ENCODE results near the gene NECTIN4. TPM values are rescaled to one million over a fixed set of nuclear protein-coding genes. Genes with fewer than 3 reads are reported as not detected.

Gene NECTIN4
- polyA plus RNA-seq, 1 of the 3 experiments (the other 2 are of a cell fraction) = 0.59 TPM

DNA sequence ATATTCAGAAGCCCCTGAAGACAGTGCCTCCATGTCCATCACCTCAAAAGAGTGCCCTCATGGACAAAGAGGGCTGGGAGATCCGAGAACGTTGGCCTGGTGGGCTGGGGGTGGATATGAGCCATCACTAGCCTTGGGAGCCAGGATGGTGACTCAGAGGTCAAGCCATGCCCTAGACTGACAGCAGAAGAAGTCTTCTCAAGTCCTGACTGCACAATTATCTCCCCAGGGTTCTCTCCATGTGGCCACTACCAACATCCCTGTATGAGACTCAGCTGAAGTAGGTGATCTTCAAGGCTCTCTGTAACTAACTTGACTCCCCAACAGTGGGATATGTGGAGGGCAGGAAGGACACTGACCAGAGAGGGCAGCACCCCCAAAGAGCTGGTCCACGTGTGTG, 36.5 kb downstream of the NECTIN4 start:
- no peak overlapping the region for H3K9ac ChIP-seq
- DNase-seq = no peak
- no peak overlapping the region for H3K27ac ChIP-seq (ENCODE audit: low read depth in 2 of 2, low read length in 1 of 2)
- TF ChIP-seq SMC3 (IDR thresholded peaks at IDR 0.05; ENCODE audit: low read depth, low read length) (no peak), TCF12 (IDR thresholded peaks at IDR 0.05) (no peak), RAD21 (IDR thresholded peaks at IDR 0.05; ENCODE audit: low read length) (no peak), GATA2 (CRISPR knock-in tag; IDR thresholded peaks at IDR 0.05) (no peak)
- TF ChIP-seq, protein P1, sequence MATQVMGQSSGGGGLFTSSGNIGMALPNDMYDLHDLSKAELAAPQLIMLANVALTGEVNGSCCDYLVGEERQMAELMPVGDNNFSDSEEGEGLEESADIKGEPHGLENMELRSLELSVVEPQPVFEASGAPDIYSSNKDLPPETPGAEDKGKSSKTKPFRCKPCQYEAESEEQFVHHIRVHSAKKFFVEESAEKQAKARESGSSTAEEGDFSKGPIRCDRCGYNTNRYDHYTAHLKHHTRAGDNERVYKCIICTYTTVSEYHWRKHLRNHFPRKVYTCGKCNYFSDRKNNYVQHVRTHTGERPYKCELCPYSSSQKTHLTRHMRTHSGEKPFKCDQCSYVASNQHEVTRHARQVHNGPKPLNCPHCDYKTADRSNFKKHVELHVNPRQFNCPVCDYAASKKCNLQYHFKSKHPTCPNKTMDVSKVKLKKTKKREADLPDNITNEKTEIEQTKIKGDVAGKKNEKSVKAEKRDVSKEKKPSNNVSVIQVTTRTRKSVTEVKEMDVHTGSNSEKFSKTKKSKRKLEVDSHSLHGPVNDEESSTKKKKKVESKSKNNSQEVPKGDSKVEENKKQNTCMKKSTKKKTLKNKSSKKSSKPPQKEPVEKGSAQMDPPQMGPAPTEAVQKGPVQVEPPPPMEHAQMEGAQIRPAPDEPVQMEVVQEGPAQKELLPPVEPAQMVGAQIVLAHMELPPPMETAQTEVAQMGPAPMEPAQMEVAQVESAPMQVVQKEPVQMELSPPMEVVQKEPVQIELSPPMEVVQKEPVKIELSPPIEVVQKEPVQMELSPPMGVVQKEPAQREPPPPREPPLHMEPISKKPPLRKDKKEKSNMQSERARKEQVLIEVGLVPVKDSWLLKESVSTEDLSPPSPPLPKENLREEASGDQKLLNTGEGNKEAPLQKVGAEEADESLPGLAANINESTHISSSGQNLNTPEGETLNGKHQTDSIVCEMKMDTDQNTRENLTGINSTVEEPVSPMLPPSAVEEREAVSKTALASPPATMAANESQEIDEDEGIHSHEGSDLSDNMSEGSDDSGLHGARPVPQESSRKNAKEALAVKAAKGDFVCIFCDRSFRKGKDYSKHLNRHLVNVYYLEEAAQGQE (IDR thresholded peaks at IDR 0.05; ENCODE audit: low read depth, low read length) = no peak
- no peaks in the 10 kb centered on the region for H3K79me2 ChIP-seq (ENCODE audit: insufficient read depth)
- WGBS (ENCODE audit: low lambda C conversion rate) = 63% methylated on average over 3 of the region's 3 CpGs
- no peaks in the 10 kb centered on the region for H3K36me3 ChIP-seq (replicated peaks in 1 of 2; ENCODE audit: control insufficient read depth in 1 of 2, insufficient read depth in 2 of 2, low read length in 1 of 2)
- H3F3A ChIP-seq (replicated peaks; ENCODE audit: insufficient read depth) = no peaks in the 10 kb centered on the region
- H2AFZ ChIP-seq (ENCODE audit: low read depth) = no peak overlapping the region
- no peaks in the 10 kb centered on the region for H3K9me3 ChIP-seq
- no peaks in the 10 kb centered on the region for H4K20me1 ChIP-seq (ENCODE audit: insufficient read depth)
- H3K4me3 ChIP-seq (ENCODE audit: low read depth in 2 of 2, low read length in 1 of 2) = no peak overlapping the region
- no peak overlapping the region for H3K4me2 ChIP-seq
- no peaks in the 10 kb centered on the region for H3K27me3 ChIP-seq (ENCODE audit: insufficient read depth)
- no peaks in the 10 kb centered on the region for H3K4me1 ChIP-seq (ENCODE audit: control insufficient read depth in 1 of 2, insufficient read depth in 2 of 2, low read depth in 1 of 2, low read length in 1 of 2)
- H3K9me2 ChIP-seq = no peaks in the 10 kb centered on the region
- ChIA-PET POLR2A (no interaction called here), CTCF (no interaction called here)

DNA sequence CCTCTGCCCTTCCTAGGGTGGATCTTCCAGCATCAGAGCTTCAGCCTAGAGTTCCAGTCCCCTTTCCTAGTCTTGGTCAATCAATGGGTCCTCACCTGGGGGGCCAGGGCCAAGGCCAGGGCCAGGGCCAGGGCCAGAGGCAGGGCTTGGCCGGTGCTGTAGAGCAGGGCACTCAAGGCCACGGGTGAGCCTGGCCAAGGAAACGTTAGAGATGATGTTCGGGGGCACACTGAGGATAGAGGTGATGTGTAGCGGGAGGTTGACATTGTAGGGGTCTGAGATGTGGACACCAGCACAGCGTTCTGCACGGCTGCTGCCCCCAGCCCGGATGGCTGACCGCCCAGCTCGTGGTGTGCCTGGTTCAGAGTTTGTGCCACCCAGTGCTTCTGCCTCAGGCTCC, 38.1 kb downstream of the NECTIN4 start:
- no peaks in the 10 kb centered on the region for H3F3A ChIP-seq (replicated peaks; ENCODE audit: insufficient read depth)
- H3K36me3 ChIP-seq (replicated peaks in 1 of 2; ENCODE audit: control insufficient read depth in 1 of 2, insufficient read depth in 2 of 2, low read length in 1 of 2) = no peaks in the 10 kb centered on the region
- no peak for TF ChIP-seq MAX (IDR thresholded peaks at IDR 0.05; ENCODE audit: low read depth)
- no peak for TF ChIP-seq CHD2 (IDR thresholded peaks at IDR 0.05; ENCODE audit: low read length, partially characterized antibody)
- no peak for TF ChIP-seq POLR2AphosphoS5 (IDR thresholded peaks at IDR 0.05; ENCODE audit: low read depth, low read length)
- TF ChIP-seq USF1 (IDR thresholded peaks at IDR 0.05; ENCODE audit: borderline replicate concordance, low read depth) = no peak
- no peak for TF ChIP-seq SMC3 (IDR thresholded peaks at IDR 0.05; ENCODE audit: low read depth, low read length)
- TF ChIP-seq FOXM1 (IDR thresholded peaks at IDR 0.05; ENCODE audit: low read depth) = no peak
- no peak for TF ChIP-seq YY1 (IDR thresholded peaks at IDR 0.05; ENCODE audit: low read depth)
- no peak for TF ChIP-seq RCOR1 (IDR thresholded peaks at IDR 0.05; ENCODE audit: low read length)
- TF ChIP-seq USF2 (IDR thresholded peaks at IDR 0.05; ENCODE audit: borderline replicate concordance, low read depth, low read length) = no peak
- no peak for TF ChIP-seq EZH2phosphoT487 (IDR thresholded peaks at IDR 0.05; ENCODE audit: borderline replicate concordance, low read depth)
- no peak for TF ChIP-seq RAD21 (IDR thresholded peaks at IDR 0.05; ENCODE audit: low read length)
- no peak for TF ChIP-seq CTCF (IDR thresholded peaks at IDR 0.05)
- TF ChIP-seq GATA2 (CRISPR knock-in tag; IDR thresholded peaks at IDR 0.05) = no peak
- no peak for TF ChIP-seq GABPA (IDR thresholded peaks at IDR 0.05; ENCODE audit: low read depth)
- TF ChIP-seq RFX5 (IDR thresholded peaks at IDR 0.05; ENCODE audit: low read length) = no peak
- H3K9ac ChIP-seq = no peak overlapping the region
- no peak overlapping the region for H3K27ac ChIP-seq (ENCODE audit: low read depth in 2 of 2, low read length in 1 of 2)
- WGBS (ENCODE audit: low lambda C conversion rate) = 67% methylated on average over 10 of the region's 10 CpGs
- H3K79me2 ChIP-seq (ENCODE audit: insufficient read depth) = no peaks in the 10 kb centered on the region
- no peaks in the 10 kb centered on the region; a peak in 1 of 4 replicates for H3K4me1 ChIP-seq (ENCODE audit: control insufficient read depth in 1 of 2, insufficient read depth in 2 of 2, low read depth in 1 of 2, low read length in 1 of 2)
- no peaks in the 10 kb centered on the region for H3K9me2 ChIP-seq
- ChIA-PET POLR2A (no interaction called here), CTCF (interaction anchor here (1.2 to 1.7 kb wide), 2 partner anchors 84 to 88 kb away, joined by 3 to 4 read pairs; no protein-coding TSS in a partner anchor)
- H4K20me1 ChIP-seq (ENCODE audit: insufficient read depth) = no peaks in the 10 kb centered on the region
- no peaks in the 10 kb centered on the region for H3K9me3 ChIP-seq
- H2AFZ ChIP-seq (ENCODE audit: low read depth) = no peak overlapping the region
- H3K27me3 ChIP-seq (ENCODE audit: insufficient read depth) = no peaks in the 10 kb centered on the region
- H3K4me3 ChIP-seq (ENCODE audit: low read depth in 2 of 2, low read length in 1 of 2) = no peak overlapping the region
- no peak overlapping the region for H3K4me2 ChIP-seq
- DNase-seq = no peak

Data from SK-N-SH (cell line).